Breast epithelium (tissue), 3 donors: Measurements from ENCODE around the gene TTLL10.

Experiments
- POLR2A ChIP-seq: fragments of 450-650 bp; IDR thresholded peaks from one replicate; pipeline ENCODE4 v1.6.1; 2016; ENCODE audit warnings: antibody characterized with exemption, mild to moderate bottlenecking, moderate library complexity
- POLR2AphosphoS5 ChIP-seq, 3 donors: sonication (generic); formaldehyde crosslinking; IDR thresholded peaks; one replicate each; pipeline ENCODE4 v1.6.1; 2017; ENCODE audit warnings: antibody characterized with exemption in 3 of 3
- TF ChIP-seq, protein P1 (sequence below), 3 donors: fragments of 450-650 bp; IDR thresholded peaks; one replicate each; pipeline ENCODE4 v1.5.1; 2016 to 2017; ENCODE audit warnings: antibody characterized with exemption in 3 of 3, mild to moderate bottlenecking in 3 of 3, moderate library complexity in 3 of 3

DNA sequence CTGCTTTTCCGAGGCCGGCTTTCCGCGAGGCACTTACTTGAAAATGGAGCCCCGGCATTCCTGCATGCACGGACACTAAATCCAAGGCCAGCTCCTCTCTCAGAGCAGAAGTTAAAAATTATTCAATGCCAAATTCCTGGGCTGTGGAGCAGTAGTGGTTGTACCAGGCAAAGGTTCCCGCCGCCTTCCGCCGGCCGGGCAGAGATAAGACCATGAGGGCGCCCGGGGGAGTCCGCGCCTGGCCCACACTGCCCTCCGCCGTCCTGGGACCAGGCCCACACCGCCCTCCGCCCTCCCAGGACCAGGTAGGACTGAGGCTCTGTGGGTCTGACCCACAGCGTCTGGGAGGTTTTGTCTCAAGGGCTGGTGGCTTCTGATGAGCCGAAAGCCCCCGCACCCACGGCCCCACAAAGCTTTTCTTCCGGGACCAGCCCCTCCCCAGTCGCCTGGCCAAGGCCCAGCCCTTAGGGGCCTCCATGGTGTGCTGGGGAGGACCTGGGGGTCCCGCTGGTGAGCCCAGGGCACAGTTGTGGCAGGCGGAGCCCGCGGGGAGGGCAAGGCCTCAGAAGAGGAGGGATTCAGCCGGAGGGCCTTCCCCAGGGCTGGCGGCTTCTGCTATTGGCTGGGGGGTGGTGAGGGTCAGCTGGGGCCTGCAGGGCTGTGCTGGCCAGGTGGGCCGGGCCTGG, 45.1 kb upstream of the TTLL10 start:
- TF ChIP-seq, protein P1, sequence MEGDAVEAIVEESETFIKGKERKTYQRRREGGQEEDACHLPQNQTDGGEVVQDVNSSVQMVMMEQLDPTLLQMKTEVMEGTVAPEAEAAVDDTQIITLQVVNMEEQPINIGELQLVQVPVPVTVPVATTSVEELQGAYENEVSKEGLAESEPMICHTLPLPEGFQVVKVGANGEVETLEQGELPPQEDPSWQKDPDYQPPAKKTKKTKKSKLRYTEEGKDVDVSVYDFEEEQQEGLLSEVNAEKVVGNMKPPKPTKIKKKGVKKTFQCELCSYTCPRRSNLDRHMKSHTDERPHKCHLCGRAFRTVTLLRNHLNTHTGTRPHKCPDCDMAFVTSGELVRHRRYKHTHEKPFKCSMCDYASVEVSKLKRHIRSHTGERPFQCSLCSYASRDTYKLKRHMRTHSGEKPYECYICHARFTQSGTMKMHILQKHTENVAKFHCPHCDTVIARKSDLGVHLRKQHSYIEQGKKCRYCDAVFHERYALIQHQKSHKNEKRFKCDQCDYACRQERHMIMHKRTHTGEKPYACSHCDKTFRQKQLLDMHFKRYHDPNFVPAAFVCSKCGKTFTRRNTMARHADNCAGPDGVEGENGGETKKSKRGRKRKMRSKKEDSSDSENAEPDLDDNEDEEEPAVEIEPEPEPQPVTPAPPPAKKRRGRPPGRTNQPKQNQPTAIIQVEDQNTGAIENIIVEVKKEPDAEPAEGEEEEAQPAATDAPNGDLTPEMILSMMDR (IDR thresholded peaks at IDR 0.05), result no peak
- TF ChIP-seq POLR2A (no peak), POLR2AphosphoS5 (IDR thresholded peaks at IDR 0.05) (no peak)
